ENCODE results near the gene MEX3C.

- no peak for TF ChIP-seq CTCF (conservative IDR thresholded peaks at IDR 0.05 in 1 of 2, IDR thresholded peaks at IDR 0.05 in 1 of 2; ENCODE audit: extremely low read depth in 1 of 2, insufficient read depth in 1 of 2, low read depth in 1 of 2, low read length in 2 of 2)
- no peak for TF ChIP-seq EZH2 (IDR thresholded peaks at IDR 0.05; ENCODE audit: borderline replicate concordance, low read length)
Measured at GRCh38 chr18:51162617-51163016, 34.9 kb downstream of the MEX3C start.
